GM10266 (cell line): ENCODE measurements around the gene APOL4.

Experiments used
- DNase-seq: peaks from one replicate; pipeline ENCODE4 v3.0.0; 2012; ENCODE audit errors: extremely low spot score
- CTCF ChIP-seq: IDR thresholded peaks from 2 replicates; pipeline ENCODE4 v1.5.1; 2012; ENCODE audit warnings: mild to moderate bottlenecking, low read depth; ENCODE audit not compliant: control insufficient read depth, insufficient read depth; ENCODE audit errors: missing control alignments

The APOL4 gene

GRCh38 chr22:36227806-36228205 lies 26.2 kb upstream of the APOL4 start:
- no peak for DNase-seq
- no peak for TF ChIP-seq CTCF

GRCh38 chr22:36227396-36227795 lies 25.8 kb upstream of the APOL4 start:
- no peak for DNase-seq
- no peak for TF ChIP-seq CTCF

- DNase-seq, result no peak
- TF ChIP-seq CTCF, result no peak
Observed at GRCh38 chr22:36226189-36226588, 24.6 kb upstream of the APOL4 start.

- DNase-seq, result no peak
- TF ChIP-seq CTCF, result no peak
Observed at GRCh38 chr22:36225333-36225922, 23.8 kb upstream of the APOL4 start.

- DNase-seq, result no peak
- no peak for TF ChIP-seq CTCF
Observed at GRCh38 chr22:36224245-36224644, 22.6 kb upstream of the APOL4 start.

- TF ChIP-seq CTCF, result no peak
Observed at GRCh38 chr22:36223504-36223903, 21.9 kb upstream of the APOL4 start.

GRCh38 chr22:36222887-36223450 lies 21.4 kb upstream of the APOL4 start:
- TF ChIP-seq CTCF, result no peak
- no peak for DNase-seq

More at GRCh38 chr22:36223504-36223903, 21.9 kb upstream of the APOL4 start:
- no peak for DNase-seq
